ENCODE results near the gene HSPA12A. TPM values are rescaled to one million over a fixed set of nuclear protein-coding genes. Genes with fewer than 3 reads are reported as not detected.

Gene HSPA12A
- total RNA-seq, 4 donors from 2014 or later, result 16.4 to 24.5 (median 22.2) TPM

- TF ChIP-seq POLR2AphosphoS5 (IDR thresholded peaks at IDR 0.05) (no peak), EP300 (IDR thresholded peaks at IDR 0.05) (no peak), CTCF (IDR thresholded peaks at IDR 0.05) (no peak), POLR2A (IDR thresholded peaks at IDR 0.05; ENCODE audit: low read depth) (no peak)
- Histone ChIP-seq H3K4me3 (no peak overlapping the region), H3K9me3 (no peaks in the 10 kb centered on the region), H3K27ac (replicated peaks in 1 of 4) (no peak overlapping the region), H3K4me1 (peaks cover 6 to 7% (median 7%) of the 10 kb centered on the region in 4 donors), H3K27me3 (peaks cover 0 to 7% (median 0%) of the 10 kb centered on the region in 4 donors), H3K36me3 (no peaks in the 10 kb centered on the region)
- DNase-seq (ENCODE audit: extremely low spot score), result no peak
- 72% methylated on average over 13 of the region's 13 CpGs for WGBS
- intact Hi-C loops (cut with DNase I), result no loop called here
Observed at GRCh38 chr10:116783011-116783655, 40.8 kb upstream of the HSPA12A start.

- 88% methylated on average over 7 of the region's 7 CpGs for WGBS
- peaks cover 0 to 7% (median 0%) of the 10 kb centered on the region in 4 donors for H3K27me3 ChIP-seq
- TF ChIP-seq CTCF (IDR thresholded peaks at IDR 0.05) (no peak), EP300 (IDR thresholded peaks at IDR 0.05) (no peak), POLR2AphosphoS5 (IDR thresholded peaks at IDR 0.05) (no peak), POLR2A (IDR thresholded peaks at IDR 0.05; ENCODE audit: low read depth) (no peak)
- H3K9me3 ChIP-seq, result no peaks in the 10 kb centered on the region
- intact Hi-C loops (cut with DNase I), result no loop called here
- DNase-seq (ENCODE audit: extremely low spot score), result no peak
- no peak overlapping the region for H3K27ac ChIP-seq (replicated peaks in 1 of 4)
- no peaks in the 10 kb centered on the region for H3K36me3 ChIP-seq
- no peak overlapping the region for H3K4me3 ChIP-seq
- no peaks in the 10 kb centered on the region for H3K4me1 ChIP-seq
Observed at GRCh38 chr10:116781370-116781884, 39.1 kb upstream of the HSPA12A start.

GRCh38 chr10:116780691-116781205 is 38.4 kb upstream of the HSPA12A start:
- H3K27ac ChIP-seq (replicated peaks in 1 of 4), result no peak overlapping the region
- WGBS, result 79% methylated on average over 3 of the region's 3 CpGs
- H3K36me3 ChIP-seq, result no peaks in the 10 kb centered on the region
- peaks cover 0 to 7% (median 0%) of the 10 kb centered on the region in 4 donors for H3K27me3 ChIP-seq
- H3K4me1 ChIP-seq, result no peaks in the 10 kb centered on the region
- intact Hi-C loops (cut with DNase I), result no loop called here
- no peak overlapping the region for H3K4me3 ChIP-seq
- no peaks in the 10 kb centered on the region for H3K9me3 ChIP-seq
- DNase-seq (ENCODE audit: extremely low spot score), result no peak
- TF ChIP-seq CTCF (IDR thresholded peaks at IDR 0.05) (no peak), POLR2AphosphoS5 (IDR thresholded peaks at IDR 0.05) (no peak), EP300 (IDR thresholded peaks at IDR 0.05) (no peak), POLR2A (IDR thresholded peaks at IDR 0.05; ENCODE audit: low read depth) (no peak)

GRCh38 chr10:116779076-116779687 is 36.8 kb upstream of the HSPA12A start:
- H3K36me3 ChIP-seq, result no peaks in the 10 kb centered on the region
- H3K27ac ChIP-seq (replicated peaks in 1 of 4), result no peak overlapping the region
- 81% methylated on average over 12 of the region's 16 CpGs for WGBS
- H3K4me1 ChIP-seq, result no peaks in the 10 kb centered on the region
- intact Hi-C loops (cut with DNase I), result no loop called here
- H3K27me3 ChIP-seq, result peaks cover 0 to 7% (median 0%) of the 10 kb centered on the region in 4 donors
- no peak overlapping the region for H3K4me3 ChIP-seq
- TF ChIP-seq EP300 (IDR thresholded peaks at IDR 0.05) (no peak), POLR2A (IDR thresholded peaks at IDR 0.05; ENCODE audit: low read depth) (no peak), CTCF (IDR thresholded peaks at IDR 0.05) (no peak), POLR2AphosphoS5 (IDR thresholded peaks at IDR 0.05) (no peak)
- no peaks in the 10 kb centered on the region for H3K9me3 ChIP-seq
- no peak for DNase-seq (ENCODE audit: extremely low spot score)

Measured in esophagus muscularis mucosa (tissue), 4 donors.